ENCODE data around the gene SORBS1.

DNA sequence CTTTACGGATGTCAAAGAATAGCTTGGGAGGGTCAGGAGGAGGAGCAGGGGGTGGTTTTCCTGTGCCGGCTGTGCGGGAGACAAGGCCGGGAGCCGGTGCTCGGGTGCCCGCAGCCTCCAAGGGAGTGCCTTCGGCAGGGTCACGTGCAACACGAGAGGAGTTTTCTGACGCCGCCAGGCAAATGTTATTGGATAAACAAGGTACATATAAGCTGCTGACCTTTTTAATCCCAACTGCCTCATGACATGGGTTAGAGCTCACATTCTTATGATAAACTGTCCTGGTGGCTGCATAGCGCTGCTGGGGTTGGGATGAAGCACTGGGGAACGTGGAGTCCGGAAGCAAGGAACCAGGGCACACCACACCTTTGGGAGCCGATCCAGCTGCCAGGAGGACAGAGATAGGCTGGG, 145.5 kb downstream of the SORBS1 start:
- TF ChIP-seq POLR2AphosphoS5 (IDR thresholded peaks at IDR 0.05; ENCODE audit: insufficient read depth, low read depth, low read length) (no peak), MYC (IDR thresholded peaks at IDR 0.05; ENCODE audit: low read depth, low read length) (no peak), JUN (IDR thresholded peaks at IDR 0.05; ENCODE audit: borderline replicate concordance, insufficient read depth, insufficient read length, low read depth) (no peak), POLR2A (IDR thresholded peaks at IDR 0.05; ENCODE audit: low read depth, low read length) (no peak), EZH2 (IDR thresholded peaks at IDR 0.05; ENCODE audit: borderline replicate concordance, low read depth, low read length, severe bottlenecking) (no peak)
- TF ChIP-seq, protein P1, sequence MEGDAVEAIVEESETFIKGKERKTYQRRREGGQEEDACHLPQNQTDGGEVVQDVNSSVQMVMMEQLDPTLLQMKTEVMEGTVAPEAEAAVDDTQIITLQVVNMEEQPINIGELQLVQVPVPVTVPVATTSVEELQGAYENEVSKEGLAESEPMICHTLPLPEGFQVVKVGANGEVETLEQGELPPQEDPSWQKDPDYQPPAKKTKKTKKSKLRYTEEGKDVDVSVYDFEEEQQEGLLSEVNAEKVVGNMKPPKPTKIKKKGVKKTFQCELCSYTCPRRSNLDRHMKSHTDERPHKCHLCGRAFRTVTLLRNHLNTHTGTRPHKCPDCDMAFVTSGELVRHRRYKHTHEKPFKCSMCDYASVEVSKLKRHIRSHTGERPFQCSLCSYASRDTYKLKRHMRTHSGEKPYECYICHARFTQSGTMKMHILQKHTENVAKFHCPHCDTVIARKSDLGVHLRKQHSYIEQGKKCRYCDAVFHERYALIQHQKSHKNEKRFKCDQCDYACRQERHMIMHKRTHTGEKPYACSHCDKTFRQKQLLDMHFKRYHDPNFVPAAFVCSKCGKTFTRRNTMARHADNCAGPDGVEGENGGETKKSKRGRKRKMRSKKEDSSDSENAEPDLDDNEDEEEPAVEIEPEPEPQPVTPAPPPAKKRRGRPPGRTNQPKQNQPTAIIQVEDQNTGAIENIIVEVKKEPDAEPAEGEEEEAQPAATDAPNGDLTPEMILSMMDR (IDR thresholded peaks at IDR 0.05; ENCODE audit: extremely low read depth in 1 of 2, insufficient read depth in 1 of 2, low read depth in 1 of 2, low read length in 2 of 2), result no peak
- TF ChIP-seq, protein P2, sequence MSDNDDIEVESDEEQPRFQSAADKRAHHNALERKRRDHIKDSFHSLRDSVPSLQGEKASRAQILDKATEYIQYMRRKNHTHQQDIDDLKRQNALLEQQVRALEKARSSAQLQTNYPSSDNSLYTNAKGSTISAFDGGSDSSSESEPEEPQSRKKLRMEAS (IDR thresholded peaks at IDR 0.05; ENCODE audit: insufficient read depth, insufficient read length), result no peak

All from endothelial cell of umbilical vein (primary cell).